Colonic mucosa (tissue), 4 donors: ENCODE data around the gene MADD. TPM values are rescaled to one million over a fixed set of nuclear protein-coding genes. Genes with fewer than 3 reads are reported as not detected.

ENCODE experiments used
- DNase-seq: peaks from one replicate; pipeline ENCODE4 v3.0.0-alpha.2; 2020
- H3K27ac ChIP-seq: fragments of 200-600 bp; one replicate; pipeline ENCODE4 v1.8.0; 2021
- H3K27me3 ChIP-seq: fragments of 200-600 bp; one replicate; pipeline ENCODE4 v1.8.0; 2021
- H3K36me3 ChIP-seq: fragments of 200-600 bp; one replicate; pipeline ENCODE4 v1.8.0; 2021
- H3K4me1 ChIP-seq: fragments of 200-600 bp; one replicate; pipeline ENCODE4 v1.8.0; 2021; ENCODE audit warnings: mild to moderate bottlenecking
- H3K4me3 ChIP-seq: fragments of 200-600 bp; one replicate; pipeline ENCODE4 v1.8.0; 2021
- H3K9ac ChIP-seq, 2 donors: one replicate each; pipeline ENCODE4 v1.7.0; 2013; ENCODE audit warnings: control low read depth in 2 of 2, low read depth in 2 of 2, low read length in 2 of 2
- H3K9me3 ChIP-seq: fragments of 200-600 bp; one replicate; pipeline ENCODE4 v1.8.0; 2021
- CTCF ChIP-seq: fragments of 200-600 bp; IDR thresholded peaks from one replicate; pipeline ENCODE4 v1.8.0; 2022; ENCODE audit warnings: antibody characterized with exemption, mild to moderate bottlenecking
- intact Hi-C: fragments of 100-400 bp; cut with DNase I; formaldehyde crosslinking; loops from one replicate; pipeline ENCODE4 v1.14.1; 2022
- total RNA-seq, 2 donors: library from RNA; stranded (reverse); fragmentation: NEBNext Ultra II Directional in 1 of 2; extraction: Animal tissue kit (Norgen Biotek cat#: 25700) in 1 of 2; gene quantifications; one replicate each; pipeline ENCODE4 v1.2.1, GENCODE V29; 2021
- donor health status: healthy.
- donor health status: DM: no; HTN: no; CAD: no.
- donor health status: DM: no; HTN: no; CAD: no.

MADD gene
- total RNA-seq, 2 donors from 2014 or later: 35.5 to 45.9 TPM

GRCh38 chr11:47348859-47349258 lies 78.9 kb downstream of the MADD start:
- Histone ChIP-seq H3K4me1 (no peaks in the 10 kb centered on the region), H3K27me3 (no peaks in the 10 kb centered on the region), H3K9me3 (no peaks in the 10 kb centered on the region), H3K27ac (no peak overlapping the region), H3K4me3 (no peak overlapping the region), H3K9ac (no peak overlapping the region), H3K36me3 (no peaks in the 10 kb centered on the region)
- intact Hi-C loops: no loop called here
- no peak for TF ChIP-seq CTCF
- DNase-seq: no peak

- intact Hi-C loops: loop anchor here (10.0 kb wide), 1 partner anchor 465 kb away; no protein-coding TSS in a partner anchor
- no peak for DNase-seq
- no peak for TF ChIP-seq CTCF
Observed at GRCh38 chr11:47349521-47350095, 79.7 kb downstream of the MADD start.

GRCh38 chr11:47350315-47350714 lies 80.4 kb downstream of the MADD start:
- no peaks in the 10 kb centered on the region for H3K9me3 ChIP-seq
- no peaks in the 10 kb centered on the region for H3K36me3 ChIP-seq
- no peak for TF ChIP-seq CTCF
- H3K4me1 ChIP-seq: no peaks in the 10 kb centered on the region
- intact Hi-C loops: loop anchor here (10.0 kb wide), 1 partner anchor 466 kb away; no protein-coding TSS in a partner anchor
- no peak overlapping the region for H3K9ac ChIP-seq
- DNase-seq: no peak
- H3K4me3 ChIP-seq: no peak overlapping the region
- H3K27ac ChIP-seq: no peak overlapping the region
- H3K27me3 ChIP-seq: no peaks in the 10 kb centered on the region

More at GRCh38 chr11:47349521-47350095, 79.7 kb downstream of the MADD start:
- H3K4me3 ChIP-seq: no peak overlapping the region
- no peak overlapping the region for H3K27ac ChIP-seq
- no peaks in the 10 kb centered on the region for H3K36me3 ChIP-seq
- no peak overlapping the region for H3K9ac ChIP-seq
- no peaks in the 10 kb centered on the region for H3K4me1 ChIP-seq
- H3K9me3 ChIP-seq: no peaks in the 10 kb centered on the region
- no peaks in the 10 kb centered on the region for H3K27me3 ChIP-seq

GRCh38 chr11:47351156-47352126 lies 81.5 kb downstream of the MADD start:
- Histone ChIP-seq H3K4me3 (no peak overlapping the region), H3K9ac (no peak overlapping the region), H3K27ac (no peak overlapping the region), H3K36me3 (no peaks in the 10 kb centered on the region), H3K27me3 (no peaks in the 10 kb centered on the region), H3K4me1 (no peaks in the 10 kb centered on the region), H3K9me3 (no peaks in the 10 kb centered on the region)
- DNase-seq: no peak
- no peak for TF ChIP-seq CTCF
- intact Hi-C loops: loop anchor here (10.0 kb wide), 1 partner anchor 467 kb away; no protein-coding TSS in a partner anchor

- no peak for TF ChIP-seq CTCF
- no peaks in the 10 kb centered on the region for H3K27me3 ChIP-seq
- intact Hi-C loops: loop anchor here (10.0 kb wide), 1 partner anchor 468 kb away; no protein-coding TSS in a partner anchor
Observed at GRCh38 chr11:47352556-47352955, 82.6 kb downstream of the MADD start, which contains the start of gene MYBPC3. Gene MYBPC3 (minus strand): TSS chr11:47352702. CDS start chr11:47352647, 55 bp downstream.

More at GRCh38 chr11:47352556-47352955, 82.6 kb downstream of the MADD start, which contains the start of gene MYBPC3:
- no peaks in the 10 kb centered on the region for H3K36me3 ChIP-seq
- H3K4me1 ChIP-seq: no peaks in the 10 kb centered on the region
- no peak within 1 kb of the TSS for H3K27ac ChIP-seq
- H3K9me3 ChIP-seq: no peaks in the 10 kb centered on the region
- no peak within 1 kb of the TSS for H3K9ac ChIP-seq
- H3K4me3 ChIP-seq: no peak within 1 kb of the TSS
- DNase-seq: no peak
